Fibroblast of mammary gland (primary cell): ENCODE results near the gene NPSR1.

Experiments used
- DNase-seq: peaks from one replicate; pipeline ENCODE4 v3.0.0-alpha.2; 2010; ENCODE audit warnings: low read depth
- H3K4me3 ChIP-seq: 2 replicates; pipeline ENCODE4 v1.5.1; 2011; ENCODE audit warnings: low read depth, mild to moderate bottlenecking, low read length, moderate library complexity; ENCODE audit not compliant: control insufficient read depth
- CTCF ChIP-seq: conservative IDR thresholded peaks from 2 replicates; pipeline ENCODE4 v1.5.1; 2011; ENCODE audit warnings: low read depth, low read length, inconsistent platforms; ENCODE audit not compliant: control insufficient read depth, insufficient read depth

NPSR1 gene

GRCh38 chr7:34759477-34760125 is 101.6 kb downstream of the NPSR1 start:
- no peak overlapping the region for H3K4me3 ChIP-seq
- TF ChIP-seq CTCF = peak; percentile 59
- peak; percentile 43 for DNase-seq

- no peak for TF ChIP-seq CTCF
- no peak for DNase-seq
- no peak overlapping the region for H3K4me3 ChIP-seq
These were observed 102.3 kb downstream of the NPSR1 start for GRCh38 chr7:34760271-34760670.

- no peak for TF ChIP-seq CTCF
- H3K4me3 ChIP-seq = no peak overlapping the region
- no peak for DNase-seq
These were observed 103.2 kb downstream of the NPSR1 start for GRCh38 chr7:34761206-34761605.

- TF ChIP-seq CTCF = no peak
- no peak overlapping the region for H3K4me3 ChIP-seq
- peak; percentile 3 for DNase-seq
These were observed 103.6 kb downstream of the NPSR1 start for GRCh38 chr7:34761627-34762026.

GRCh38 chr7:34762764-34763163 is 104.7 kb downstream of the NPSR1 start:
- peak; percentile 16 for DNase-seq
- H3K4me3 ChIP-seq = no peak overlapping the region
- no peak for TF ChIP-seq CTCF

GRCh38 chr7:34772296-34772938 is 114.4 kb downstream of the NPSR1 start:
- DNase-seq = no peak
- no peak for TF ChIP-seq CTCF
- no peak overlapping the region for H3K4me3 ChIP-seq
